ENCODE results near the gene EED.

The EED gene

GRCh38 chr11:86262387-86262786 lies 17.8 kb downstream of the EED start:
- Histone ChIP-seq H3K4me3 (ENCODE audit: low read depth in 1 of 2, low read length in 2 of 2) (no peak overlapping the region), H3K9me3 (ENCODE audit: control insufficient read depth in 1 of 2, low read length in 2 of 2) (no peaks in the 10 kb centered on the region), H3K27me3 (ENCODE audit: control insufficient read depth in 1 of 2, insufficient read depth in 2 of 2, low read length in 2 of 2) (no peaks in the 10 kb centered on the region), H3K27ac (ENCODE audit: low read depth, low read length) (no peak overlapping the region), H3K4me1 (ENCODE audit: control insufficient read depth in 1 of 2, insufficient read depth in 2 of 2, low read length in 2 of 2) (no peaks in the 10 kb centered on the region), H3K9ac (ENCODE audit: low read depth in 1 of 2, low read length in 2 of 2) (no peak overlapping the region), H3K36me3 (ENCODE audit: control insufficient read depth in 1 of 2, insufficient read depth in 2 of 2, low read length in 2 of 2) (peaks cover 14 to 53% of the 10 kb centered on the region in 2 donors)

DNA sequence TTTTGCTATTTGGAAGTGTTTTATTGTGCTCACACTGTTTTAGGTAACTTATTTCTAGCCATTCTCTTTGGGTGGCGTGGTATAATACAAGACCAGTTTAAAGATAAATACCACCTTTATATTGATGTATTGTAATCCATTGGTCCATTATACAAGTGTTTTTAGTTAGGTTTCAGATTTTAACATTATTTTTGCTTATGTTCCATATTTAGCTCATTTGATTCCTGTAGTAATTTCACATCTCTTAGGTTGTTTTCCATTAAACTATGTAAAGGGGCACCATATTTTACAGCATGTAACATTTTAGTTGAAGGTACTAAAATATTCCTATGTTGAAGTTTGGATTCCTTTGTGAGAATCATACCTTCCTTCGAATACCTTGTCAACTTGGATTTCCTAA lies 20.1 kb downstream of the EED start:
- no peaks in the 10 kb centered on the region for H3K9me3 ChIP-seq (ENCODE audit: control insufficient read depth in 1 of 2, low read length in 2 of 2)
- H3K4me1 ChIP-seq (ENCODE audit: control insufficient read depth in 1 of 2, insufficient read depth in 2 of 2, low read length in 2 of 2): no peaks in the 10 kb centered on the region
- no peak overlapping the region for H3K27ac ChIP-seq (ENCODE audit: low read depth, low read length)
- no peaks in the 10 kb centered on the region for H3K27me3 ChIP-seq (ENCODE audit: control insufficient read depth in 1 of 2, insufficient read depth in 2 of 2, low read length in 2 of 2)
- H3K4me3 ChIP-seq (ENCODE audit: low read depth in 1 of 2, low read length in 2 of 2): no peak overlapping the region
- H3K36me3 ChIP-seq (ENCODE audit: control insufficient read depth in 1 of 2, insufficient read depth in 2 of 2, low read length in 2 of 2): peaks cover 10 to 52% of the 10 kb centered on the region in 2 donors
- no peak overlapping the region for H3K9ac ChIP-seq (ENCODE audit: low read depth in 1 of 2, low read length in 2 of 2)

DNA sequence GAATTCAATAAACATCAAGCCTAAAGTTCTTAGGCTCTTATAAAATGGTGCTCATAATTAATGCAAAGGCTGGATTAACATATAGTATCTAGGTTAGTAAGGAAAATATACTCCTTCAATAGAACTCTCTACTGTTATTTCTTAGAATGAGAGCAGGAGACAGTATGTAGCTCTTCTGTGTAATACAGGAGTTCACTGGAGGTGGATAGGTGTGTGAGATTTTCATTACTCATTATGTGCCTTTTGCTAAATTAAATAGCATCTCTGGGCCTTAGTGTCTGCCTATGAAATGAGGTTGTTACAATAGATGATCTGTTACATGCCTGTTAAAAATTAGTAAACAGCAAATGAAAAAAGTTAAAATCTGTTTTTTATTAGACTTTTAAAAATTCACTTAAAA lies 20.6 kb downstream of the EED start:
- Histone ChIP-seq H3K4me1 (ENCODE audit: control insufficient read depth in 1 of 2, insufficient read depth in 2 of 2, low read length in 2 of 2) (no peaks in the 10 kb centered on the region), H3K27ac (ENCODE audit: low read depth, low read length) (no peak overlapping the region), H3K9me3 (ENCODE audit: control insufficient read depth in 1 of 2, low read length in 2 of 2) (no peaks in the 10 kb centered on the region), H3K9ac (ENCODE audit: low read depth in 1 of 2, low read length in 2 of 2) (no peak overlapping the region), H3K36me3 (ENCODE audit: control insufficient read depth in 1 of 2, insufficient read depth in 2 of 2, low read length in 2 of 2) (peaks cover 12 to 50% of the 10 kb centered on the region in 2 donors), H3K27me3 (ENCODE audit: control insufficient read depth in 1 of 2, insufficient read depth in 2 of 2, low read length in 2 of 2) (no peaks in the 10 kb centered on the region), H3K4me3 (ENCODE audit: low read depth in 1 of 2, low read length in 2 of 2) (no peak overlapping the region)

GRCh38 chr11:86269645-86270044 lies 25.1 kb downstream of the EED start:
- Histone ChIP-seq H3K36me3 (ENCODE audit: control insufficient read depth in 1 of 2, insufficient read depth in 2 of 2, low read length in 2 of 2) (peaks cover 4 to 22% of the 10 kb centered on the region in 2 donors), H3K9ac (ENCODE audit: low read depth in 1 of 2, low read length in 2 of 2) (no peak overlapping the region), H3K27me3 (ENCODE audit: control insufficient read depth in 1 of 2, insufficient read depth in 2 of 2, low read length in 2 of 2) (no peaks in the 10 kb centered on the region), H3K4me3 (ENCODE audit: low read depth in 1 of 2, low read length in 2 of 2) (no peak overlapping the region), H3K9me3 (ENCODE audit: control insufficient read depth in 1 of 2, low read length in 2 of 2) (no peaks in the 10 kb centered on the region), H3K4me1 (ENCODE audit: control insufficient read depth in 1 of 2, insufficient read depth in 2 of 2, low read length in 2 of 2) (no peaks in the 10 kb centered on the region), H3K27ac (ENCODE audit: low read depth, low read length) (no peak overlapping the region)

DNA sequence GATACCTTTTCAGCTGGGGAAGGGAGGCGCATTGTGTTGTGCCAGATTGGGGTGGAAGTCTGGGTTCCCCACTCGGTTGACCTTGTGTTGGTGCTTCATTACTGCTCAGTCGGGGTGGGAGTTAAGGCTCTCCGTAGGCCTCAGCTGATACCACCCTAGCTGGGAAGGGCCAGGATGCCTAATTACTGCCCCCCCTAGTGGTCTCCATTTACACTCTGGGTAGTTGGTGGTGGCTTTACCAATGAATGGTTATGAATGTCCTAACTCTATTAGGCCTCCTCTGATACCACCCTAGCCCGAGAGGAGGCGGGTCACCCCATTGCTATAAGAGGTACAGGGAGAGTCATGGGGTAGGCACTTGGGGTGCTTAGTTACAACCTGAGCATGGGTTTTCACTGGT lies 29.9 kb downstream of the EED start:
- no peaks in the 10 kb centered on the region for H3K4me1 ChIP-seq (ENCODE audit: control insufficient read depth in 1 of 2, insufficient read depth in 2 of 2, low read length in 2 of 2)
- peaks cover 19 to 24% of the 10 kb centered on the region in 2 donors for H3K36me3 ChIP-seq (ENCODE audit: control insufficient read depth in 1 of 2, insufficient read depth in 2 of 2, low read length in 2 of 2)
- H3K27me3 ChIP-seq (ENCODE audit: control insufficient read depth in 1 of 2, insufficient read depth in 2 of 2, low read length in 2 of 2): no peaks in the 10 kb centered on the region
- H3K9me3 ChIP-seq (ENCODE audit: control insufficient read depth in 1 of 2, low read length in 2 of 2): no peaks in the 10 kb centered on the region
- no peak overlapping the region for H3K27ac ChIP-seq (ENCODE audit: low read depth, low read length)
- H3K4me3 ChIP-seq (ENCODE audit: low read depth in 1 of 2, low read length in 2 of 2): no peak overlapping the region
- no peak overlapping the region for H3K9ac ChIP-seq (ENCODE audit: low read depth in 1 of 2, low read length in 2 of 2)

DNA sequence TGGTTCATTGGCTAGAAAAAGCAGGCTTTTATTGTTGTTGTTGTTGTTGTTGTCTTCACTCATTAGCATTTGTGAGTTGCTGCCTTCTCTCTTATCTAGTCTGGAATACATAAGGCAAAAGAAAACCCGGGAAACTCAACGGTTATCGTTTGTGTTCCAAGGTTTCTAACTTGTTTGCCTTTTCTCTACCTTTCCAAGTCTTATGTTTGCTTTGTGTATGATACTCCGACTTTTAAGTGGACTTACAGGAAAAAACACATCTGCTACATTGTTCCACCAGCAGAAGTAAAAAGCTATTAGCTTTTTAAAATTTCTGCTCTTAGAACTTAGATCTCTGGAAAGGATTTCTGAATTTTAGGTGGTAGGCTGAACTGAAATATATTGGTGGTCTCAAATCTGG lies 30.4 kb downstream of the EED start:
- Histone ChIP-seq H3K4me3 (ENCODE audit: low read depth in 1 of 2, low read length in 2 of 2) (no peak overlapping the region), H3K27me3 (ENCODE audit: control insufficient read depth in 1 of 2, insufficient read depth in 2 of 2, low read length in 2 of 2) (no peaks in the 10 kb centered on the region), H3K4me1 (ENCODE audit: control insufficient read depth in 1 of 2, insufficient read depth in 2 of 2, low read length in 2 of 2) (no peaks in the 10 kb centered on the region), H3K27ac (ENCODE audit: low read depth, low read length) (no peak overlapping the region), H3K36me3 (ENCODE audit: control insufficient read depth in 1 of 2, insufficient read depth in 2 of 2, low read length in 2 of 2) (peaks cover 15 to 25% of the 10 kb centered on the region in 2 donors), H3K9me3 (ENCODE audit: control insufficient read depth in 1 of 2, low read length in 2 of 2) (no peaks in the 10 kb centered on the region), H3K9ac (ENCODE audit: low read depth in 1 of 2, low read length in 2 of 2) (no peak overlapping the region)

- Histone ChIP-seq H3K9ac (ENCODE audit: low read depth in 1 of 2, low read length in 2 of 2) (no peak overlapping the region), H3K36me3 (ENCODE audit: control insufficient read depth in 1 of 2, insufficient read depth in 2 of 2, low read length in 2 of 2) (peaks cover 15 to 28% of the 10 kb centered on the region in 2 donors), H3K4me3 (ENCODE audit: low read depth in 1 of 2, low read length in 2 of 2) (no peak overlapping the region), H3K4me1 (ENCODE audit: control insufficient read depth in 1 of 2, insufficient read depth in 2 of 2, low read length in 2 of 2) (no peaks in the 10 kb centered on the region), H3K27ac (ENCODE audit: low read depth, low read length) (no peak overlapping the region), H3K27me3 (ENCODE audit: control insufficient read depth in 1 of 2, insufficient read depth in 2 of 2, low read length in 2 of 2) (no peaks in the 10 kb centered on the region), H3K9me3 (ENCODE audit: control insufficient read depth in 1 of 2, low read length in 2 of 2) (no peaks in the 10 kb centered on the region)
Observed at GRCh38 chr11:86275493-86276370, 31.2 kb downstream of the EED start.

DNA sequence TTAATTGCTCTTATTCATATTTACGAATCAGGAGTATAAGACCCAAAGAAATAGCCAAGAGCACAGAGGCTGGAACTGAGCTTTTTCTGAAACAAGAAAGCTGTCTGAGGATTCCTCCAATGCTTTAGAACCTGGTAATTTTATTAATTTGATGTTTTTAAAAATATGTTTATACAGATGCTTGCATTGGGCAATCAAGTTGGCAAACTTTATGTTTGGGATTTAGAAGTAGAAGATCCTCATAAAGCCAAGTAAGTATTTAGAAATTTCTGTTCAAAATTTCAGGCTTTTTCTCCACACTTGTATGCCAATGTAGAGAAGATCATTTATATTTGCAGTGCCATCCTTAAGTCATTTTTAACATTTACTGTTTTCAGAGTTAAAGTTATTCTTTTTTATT lies 33.2 kb downstream of the EED start:
- Histone ChIP-seq H3K27me3 (ENCODE audit: control insufficient read depth in 1 of 2, insufficient read depth in 2 of 2, low read length in 2 of 2) (no peaks in the 10 kb centered on the region), H3K27ac (ENCODE audit: low read depth, low read length) (no peak overlapping the region), H3K4me3 (ENCODE audit: low read depth in 1 of 2, low read length in 2 of 2) (no peak overlapping the region), H3K9me3 (ENCODE audit: control insufficient read depth in 1 of 2, low read length in 2 of 2) (no peaks in the 10 kb centered on the region), H3K36me3 (ENCODE audit: control insufficient read depth in 1 of 2, insufficient read depth in 2 of 2, low read length in 2 of 2) (peaks cover 15 to 28% of the 10 kb centered on the region in 2 donors), H3K4me1 (ENCODE audit: control insufficient read depth in 1 of 2, insufficient read depth in 2 of 2, low read length in 2 of 2) (no peaks in the 10 kb centered on the region), H3K9ac (ENCODE audit: low read depth in 1 of 2, low read length in 2 of 2) (no peak overlapping the region)

GRCh38 chr11:86278226-86278625 lies 33.7 kb downstream of the EED start:
- H3K27ac ChIP-seq (ENCODE audit: low read depth, low read length): no peak overlapping the region
- no peaks in the 10 kb centered on the region for H3K9me3 ChIP-seq (ENCODE audit: control insufficient read depth in 1 of 2, low read length in 2 of 2)
- no peaks in the 10 kb centered on the region for H3K27me3 ChIP-seq (ENCODE audit: control insufficient read depth in 1 of 2, insufficient read depth in 2 of 2, low read length in 2 of 2)
- H3K36me3 ChIP-seq (ENCODE audit: control insufficient read depth in 1 of 2, insufficient read depth in 2 of 2, low read length in 2 of 2): peaks cover 15 to 24% of the 10 kb centered on the region in 2 donors
- no peak overlapping the region for H3K4me3 ChIP-seq (ENCODE audit: low read depth in 1 of 2, low read length in 2 of 2)
- H3K9ac ChIP-seq (ENCODE audit: low read depth in 1 of 2, low read length in 2 of 2): no peak overlapping the region
- H3K4me1 ChIP-seq (ENCODE audit: control insufficient read depth in 1 of 2, insufficient read depth in 2 of 2, low read length in 2 of 2): no peaks in the 10 kb centered on the region

- Histone ChIP-seq H3K9me3 (ENCODE audit: control insufficient read depth in 1 of 2, low read length in 2 of 2) (no peaks in the 10 kb centered on the region), H3K4me1 (ENCODE audit: control insufficient read depth in 1 of 2, insufficient read depth in 2 of 2, low read length in 2 of 2) (no peaks in the 10 kb centered on the region), H3K9ac (ENCODE audit: low read depth in 1 of 2, low read length in 2 of 2) (no peak overlapping the region), H3K4me3 (ENCODE audit: low read depth in 1 of 2, low read length in 2 of 2) (no peak overlapping the region), H3K27me3 (ENCODE audit: control insufficient read depth in 1 of 2, insufficient read depth in 2 of 2, low read length in 2 of 2) (no peaks in the 10 kb centered on the region), H3K36me3 (ENCODE audit: control insufficient read depth in 1 of 2, insufficient read depth in 2 of 2, low read length in 2 of 2) (peaks cover 15 to 28% of the 10 kb centered on the region in 2 donors), H3K27ac (ENCODE audit: low read depth, low read length) (no peak overlapping the region)
Observed at GRCh38 chr11:86279747-86280146, 35.2 kb downstream of the EED start.
